HCT116 (cell line): ENCODE results near the gene ENO2. TPM values are rescaled to one million over a fixed set of nuclear protein-coding genes. Genes with fewer than 3 reads are reported as not detected.

Experiments
- ATAC-seq: fragments of 200-7000 bp; cut with Tn5 transposase; 2 replicates; pipeline ENCODE4 v1.9.1; 2020; ENCODE audit warnings: mild to moderate bottlenecking, moderate library complexity
- BruUV-seq: library from RNA; stranded (reverse); fragments of 400-500 nt; replicated peaks from 2 replicates; lab custom pipeline; 2021; lab: Mats Ljungman, UMichigan
- CTCF ChIA-PET: fragments of 300-600 bp; sonication (Branson Sonifier 250); formaldehyde crosslinking; loops from one replicate; lab custom pipeline; 2021; ENCODE audit warnings: antibody characterized with exemption; lab: Charles Lee
- POLR2A ChIA-PET: fragments of 300-600, 350-600 bp; sonication (Branson Sonifier 250); formaldehyde crosslinking; loops from one replicate; lab custom pipeline; 2021; ENCODE audit warnings: antibody characterized with exemption; lab: Charles Lee
- RAD21 ChIA-PET, 2 experiments: fragments of 300-600 bp; sonication (Branson Sonifier 250); formaldehyde crosslinking; loops; one replicate each; lab custom pipeline; 2023; ENCODE audit warnings: low total read pairs in 2 of 2; ENCODE audit not compliant: uncharacterized antibody in 2 of 2, unreplicated experiment in 2 of 2, low non-redundant PET in 1 of 2; lab: Charles Lee
- DNase-seq: peaks from one replicate; pipeline ENCODE4 v3.0.0-alpha.2; 2010; ENCODE audit warnings: low read depth, low spot score
- H2AFZ ChIP-seq: fragments of 200-600 bp; shearing (Covaris generic), sonication (generic); 2 replicates; pipeline ENCODE4 v1.6.1; 2017; ENCODE audit warnings: low read depth, mixed run types, mixed read lengths, antibody characterized with exemption, low read length; ENCODE audit not compliant: poor library complexity, severe bottlenecking
- H3K27ac ChIP-seq: 2 replicates; pipeline ENCODE4 v1.5.1; 2012; ENCODE audit warnings: low read depth, low read length
- H3K27me3 ChIP-seq: fragments of 200-600 bp; sonication (generic); 2 replicates; pipeline ENCODE4 v1.6.1; 2016; ENCODE audit warnings: mixed run types, low read length, mixed read lengths; ENCODE audit not compliant: insufficient read depth
- H3K36me3 ChIP-seq, 2 experiments: fragments of 200-500 bp in 1 of 2; fragments of 200-600 bp in 1 of 2; sonication (Bioruptor generic) in 1 of 2; sonication (generic) in 1 of 2; 2 replicates each; pipeline versions ENCODE4 v1.5.1 to v1.6.1; 2014 to 2016; ENCODE audit warnings: low read length in 2 of 2, inconsistent platforms in 1 of 2, mixed read lengths in 1 of 2, mixed run types in 1 of 2; ENCODE audit not compliant: insufficient read depth in 2 of 2, control insufficient read depth in 1 of 2
- H3K4me1 ChIP-seq, 2 experiments: fragments of 200-600 bp in 1 of 2; sonication (generic) in 1 of 2; 2 replicates each; pipeline versions ENCODE4 v1.5.1 to v1.6.1; 2012 to 2017; ENCODE audit warnings: low read length in 2 of 2, inconsistent platforms in 1 of 2, mild to moderate bottlenecking in 1 of 2, mixed read lengths in 1 of 2, mixed run types in 1 of 2, moderate library complexity in 1 of 2; ENCODE audit not compliant: insufficient read depth in 2 of 2, control insufficient read depth in 1 of 2
- H3K4me2 ChIP-seq: fragments of 200-600 bp; sonication (generic); 2 replicates; pipeline ENCODE4 v1.6.1; 2017; ENCODE audit warnings: mixed run types, low read length, mixed read lengths
- H3K4me3 ChIP-seq, 2 experiments: fragments of 200-600 bp in 1 of 2; sonication (generic) in 1 of 2; replicated peaks in 1 of 2; 2 replicates each; pipeline ENCODE4 v1.5.1; 2011 to 2016; ENCODE audit warnings: low read length in 2 of 2, control low read depth in 1 of 2, low read depth in 1 of 2, mild to moderate bottlenecking in 1 of 2, mixed read lengths in 1 of 2, mixed run types in 1 of 2
- H3K79me2 ChIP-seq: fragments of 200-600 bp; sonication (generic); 2 replicates; pipeline ENCODE4 v1.6.1; 2017; ENCODE audit warnings: mild to moderate bottlenecking, mixed run types, low read length, moderate library complexity, mixed read lengths; ENCODE audit not compliant: insufficient read depth
- H3K9ac ChIP-seq: fragments of 200-600 bp; sonication (generic); 2 replicates; pipeline ENCODE4 v1.6.1; 2016; ENCODE audit warnings: low read length, mixed read lengths
- H3K9me2 ChIP-seq: fragments of 200-600 bp; sonication (generic), shearing (Covaris generic); 2 replicates; pipeline ENCODE4 v1.6.1; 2017; ENCODE audit warnings: mixed run types, mild to moderate bottlenecking, moderate library complexity; ENCODE audit not compliant: insufficient read depth
- H3K9me3 ChIP-seq, 2 experiments: fragments of 200-500 bp in 1 of 2; fragments of 200-600 bp in 1 of 2; sonication (Bioruptor generic) in 1 of 2; sonication (generic) in 1 of 2; 2 replicates each; pipeline ENCODE4 v1.6.1; 2014 to 2017; ENCODE audit warnings: low read length in 2 of 2, mixed read lengths in 2 of 2, inconsistent platforms in 1 of 2, low read depth in 1 of 2, mild to moderate bottlenecking in 1 of 2, mixed run types in 1 of 2, moderate library complexity in 1 of 2; ENCODE audit not compliant: control insufficient read depth in 1 of 2, insufficient read depth in 1 of 2
- H4K20me1 ChIP-seq: fragments of 200-600 bp; sonication (generic), shearing (Covaris generic); 2 replicates; pipeline ENCODE4 v1.6.1; 2017; ENCODE audit warnings: mixed run types, mild to moderate bottlenecking, moderate library complexity; ENCODE audit not compliant: insufficient read depth
- CEBPB ChIP-seq: IDR thresholded peaks from 2 replicates; pipeline ENCODE4 v1.6.1; 2012; ENCODE audit warnings: low read depth
- EGR1 ChIP-seq: IDR thresholded peaks from 2 replicates; pipeline ENCODE4 v1.6.1; 2012; ENCODE audit warnings: low read depth
- EZH2 ChIP-seq: fragments of 200-600 bp; sonication (generic); IDR thresholded peaks from 2 replicates; pipeline ENCODE4 v1.6.1; 2017; ENCODE audit warnings: antibody characterized with exemption, mixed run types
- POLR2A ChIP-seq: IDR thresholded peaks from 2 replicates; pipeline ENCODE4 v1.7.0; 2011; ENCODE audit warnings: borderline replicate concordance; ENCODE audit not compliant: insufficient read depth, insufficient read length; ENCODE audit errors: extremely low read depth
- POLR2AphosphoS5 ChIP-seq: IDR thresholded peaks from 2 replicates; pipeline ENCODE4 v1.6.1; 2011; ENCODE audit warnings: mild to moderate bottlenecking, low read depth, low read length, moderate library complexity
- RAD21 ChIP-seq: IDR thresholded peaks from 2 replicates; pipeline ENCODE4 v1.6.1; 2012; ENCODE audit warnings: low read depth, mild to moderate bottlenecking
- SRF ChIP-seq: IDR thresholded peaks from 2 replicates; pipeline ENCODE4 v1.6.1; 2012; ENCODE audit warnings: low read depth
- YY1 ChIP-seq: IDR thresholded peaks from 2 replicates; pipeline ENCODE4 v1.6.1; 2011; ENCODE audit warnings: low read length, low read depth, moderate library complexity, mild to moderate bottlenecking; ENCODE audit not compliant: insufficient replicate concordance; ENCODE audit errors: extremely low read depth
- ZFX ChIP-seq: fragments of 450-650 bp; IDR thresholded peaks from 2 replicates; pipeline ENCODE4 v1.6.1; 2017
- intact Hi-C: fragments of 100-400 bp; cut with micrococcal nuclease; formaldehyde crosslinking; loops from 2 replicates; pipeline ENCODE4 v1.10.0; 2022
- total RNA-seq: library from RNA; stranded (reverse); gene quantifications from one replicate; pipeline ENCODE4 v1.2.1, GENCODE V29; 2021; ENCODE audit not compliant: unreplicated experiment
- TF ChIP-seq, protein P1 (sequence below): IDR thresholded peaks from 2 replicates; pipeline ENCODE4 v1.6.1; 2012
- TF ChIP-seq, protein P2 (sequence below): IDR thresholded peaks from 2 replicates; pipeline ENCODE4 v1.6.1; 2011; ENCODE audit warnings: mild to moderate bottlenecking, low read length, moderate library complexity; ENCODE audit not compliant: insufficient replicate concordance; ENCODE audit errors: extremely low read depth

ENO2 gene
- total RNA-seq, 1 experiment from 2014 or later = 117 TPM

DNA sequence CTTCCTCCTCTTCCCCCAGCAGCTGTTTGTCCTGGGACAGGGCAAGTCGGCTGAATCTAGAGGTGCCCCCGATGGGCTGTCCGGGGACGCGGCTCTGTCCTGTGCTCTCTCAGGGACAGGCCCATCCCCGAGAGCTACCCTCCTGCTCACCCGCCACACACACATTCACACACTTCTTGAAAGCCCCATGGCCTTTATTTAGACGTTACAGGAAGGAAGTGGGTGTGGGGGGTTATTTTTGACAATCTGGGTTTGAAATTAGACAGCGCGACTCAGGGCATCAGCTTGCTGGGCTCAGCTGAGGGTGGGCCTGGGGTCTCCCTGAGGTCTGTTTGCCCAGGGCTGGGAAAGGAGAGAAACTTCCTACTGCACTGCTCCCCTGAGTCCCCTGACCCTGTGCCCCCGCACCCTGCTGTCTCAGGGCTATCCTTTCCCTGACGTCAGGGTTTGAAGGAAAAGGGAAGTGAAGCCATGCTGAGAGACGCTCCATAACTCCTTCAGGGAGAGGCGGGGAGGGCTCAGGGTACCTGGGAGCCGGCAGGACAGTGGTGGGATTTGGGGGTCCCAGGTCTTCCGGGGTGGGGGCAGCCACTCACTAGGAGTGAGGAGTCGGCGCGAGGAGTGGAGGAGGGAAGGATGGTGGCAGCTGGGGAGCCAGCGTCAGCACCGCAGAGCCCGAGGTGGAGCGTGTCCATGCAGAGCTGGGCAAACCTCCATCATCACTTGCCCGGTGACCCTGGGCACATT is 44.9 kb downstream of the ENO2 start (continued):
- no peak for TF ChIP-seq ZFX
- TF ChIP-seq EGR1 = no peak
- no peak for TF ChIP-seq POLR2A
- TF ChIP-seq POLR2AphosphoS5 = no peak
- TF ChIP-seq CEBPB = no peak
- TF ChIP-seq RAD21 = no peak
- no peak for TF ChIP-seq SRF

DNA sequence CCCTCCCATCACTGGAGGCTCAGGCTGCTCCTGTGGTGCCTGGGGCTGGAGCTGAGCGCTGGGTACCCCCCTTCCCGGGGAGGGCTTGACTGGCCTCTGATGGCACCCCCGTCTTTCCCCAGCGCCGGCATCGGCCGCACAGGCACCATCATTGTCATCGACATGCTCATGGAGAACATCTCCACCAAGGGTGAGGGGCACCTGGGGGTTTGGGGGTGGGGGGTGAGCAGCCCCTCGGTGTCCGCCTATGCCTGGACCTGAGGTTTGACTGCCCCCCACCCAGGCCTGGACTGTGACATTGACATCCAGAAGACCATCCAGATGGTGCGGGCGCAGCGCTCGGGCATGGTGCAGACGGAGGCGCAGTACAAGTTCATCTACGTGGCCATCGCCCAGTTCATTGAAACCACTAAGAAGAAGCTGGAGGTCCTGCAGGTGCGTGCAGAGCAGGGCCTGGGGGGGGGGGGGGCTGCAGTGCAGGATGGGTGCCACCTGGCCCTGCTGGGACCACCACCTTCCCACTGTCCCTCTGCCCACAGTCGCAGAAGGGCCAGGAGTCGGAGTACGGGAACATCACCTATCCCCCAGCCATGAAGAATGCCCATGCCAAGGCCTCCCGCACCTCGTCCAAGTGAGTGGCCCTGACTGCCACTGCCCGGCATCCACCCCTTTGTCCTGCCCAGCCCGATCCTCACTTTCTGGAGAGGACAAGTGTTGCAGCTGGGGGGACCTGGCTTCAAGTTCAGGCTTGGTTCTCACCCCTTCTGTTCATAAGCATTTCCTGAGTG is 45.6 kb downstream of the ENO2 start:
- CTCF ChIA-PET = interaction anchor here (2.7 to 6.0 kb wide), 3 partner anchors 14 to 88 kb away, joined by 11 to 101 read pairs (median 18); partner anchors contain the start of genes C12orf57, RNU7-1 and SPSB2
- peak overlapping the region; percentile 97 for H3K27ac ChIP-seq
- H3K9me2 ChIP-seq = no peaks in the 10 kb centered on the region
- RAD21 ChIA-PET = interaction anchor here in 1 of 2 experiments (4.0 kb wide), 1 partner anchor 14 kb away, joined by 22 read pairs; no protein-coding TSS in a partner anchor
- H2AFZ ChIP-seq = no peak overlapping the region
- H3K36me3 ChIP-seq = no peaks in the 10 kb centered on the region; a peak in 1 of 4 replicates
- no peaks in the 10 kb centered on the region for H3K9me3 ChIP-seq
- ATAC-seq (no peak), DNase-seq (no peak)
- H3K4me1 ChIP-seq = peaks cover 20 to 40% of the 10 kb centered on the region in 2 experiments
- POLR2A ChIA-PET = interaction anchor here (1.7 to 9.9 kb wide), 2 partner anchors 13 to 58 kb away, joined by 4 to 269 read pairs; partner anchors contain the start of genes C12orf57, LPCAT3 and RNU7-1
- TF ChIP-seq EZH2 = no peak
- TF ChIP-seq, protein P1, sequence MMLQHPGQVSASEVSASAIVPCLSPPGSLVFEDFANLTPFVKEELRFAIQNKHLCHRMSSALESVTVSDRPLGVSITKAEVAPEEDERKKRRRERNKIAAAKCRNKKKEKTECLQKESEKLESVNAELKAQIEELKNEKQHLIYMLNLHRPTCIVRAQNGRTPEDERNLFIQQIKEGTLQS = no peak
- TF ChIP-seq YY1 = no peak
- TF ChIP-seq, protein P2, sequence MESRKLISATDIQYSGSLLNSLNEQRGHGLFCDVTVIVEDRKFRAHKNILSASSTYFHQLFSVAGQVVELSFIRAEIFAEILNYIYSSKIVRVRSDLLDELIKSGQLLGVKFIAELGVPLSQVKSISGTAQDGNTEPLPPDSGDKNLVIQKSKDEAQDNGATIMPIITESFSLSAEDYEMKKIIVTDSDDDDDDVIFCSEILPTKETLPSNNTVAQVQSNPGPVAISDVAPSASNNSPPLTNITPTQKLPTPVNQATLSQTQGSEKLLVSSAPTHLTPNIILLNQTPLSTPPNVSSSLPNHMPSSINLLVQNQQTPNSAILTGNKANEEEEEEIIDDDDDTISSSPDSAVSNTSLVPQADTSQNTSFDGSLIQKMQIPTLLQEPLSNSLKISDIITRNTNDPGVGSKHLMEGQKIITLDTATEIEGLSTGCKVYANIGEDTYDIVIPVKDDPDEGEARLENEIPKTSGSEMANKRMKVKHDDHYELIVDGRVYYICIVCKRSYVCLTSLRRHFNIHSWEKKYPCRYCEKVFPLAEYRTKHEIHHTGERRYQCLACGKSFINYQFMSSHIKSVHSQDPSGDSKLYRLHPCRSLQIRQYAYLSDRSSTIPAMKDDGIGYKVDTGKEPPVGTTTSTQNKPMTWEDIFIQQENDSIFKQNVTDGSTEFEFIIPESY = no peak
- intact Hi-C loops = loop anchor here (5.0 kb wide), 1 partner anchor 208 kb away; the partner anchor contains the start of gene MLF2
- 0 out of 2 replicates have a peak overlapping the region, but pooled peaks have one; percentile 87 for H3K4me2 ChIP-seq
- no TSS peak for BruUV-seq
- peak overlapping the region; percentile 100 for H3K9ac ChIP-seq
- H3K27me3 ChIP-seq = no peaks in the 10 kb centered on the region
- no peak overlapping the region for H3K4me3 ChIP-seq
- no peaks in the 10 kb centered on the region for H4K20me1 ChIP-seq
- H3K79me2 ChIP-seq = peaks cover 21% of the 10 kb centered on the region
